22Rv1 (cell line): ENCODE measurements around the gene RUBCNL.

Experiments used
- ZFX ChIP-seq: fragments of 450-650 bp; IDR thresholded peaks from 2 replicates; pipeline ENCODE4 v1.6.1; 2017; ENCODE audit warnings: antibody characterized with exemption, borderline replicate concordance
- TF ChIP-seq, protein P1 (sequence below): fragments of 450-650 bp; IDR thresholded peaks from 2 replicates; pipeline ENCODE4 v1.5.1; 2017; ENCODE audit warnings: mild to moderate bottlenecking

DNA sequence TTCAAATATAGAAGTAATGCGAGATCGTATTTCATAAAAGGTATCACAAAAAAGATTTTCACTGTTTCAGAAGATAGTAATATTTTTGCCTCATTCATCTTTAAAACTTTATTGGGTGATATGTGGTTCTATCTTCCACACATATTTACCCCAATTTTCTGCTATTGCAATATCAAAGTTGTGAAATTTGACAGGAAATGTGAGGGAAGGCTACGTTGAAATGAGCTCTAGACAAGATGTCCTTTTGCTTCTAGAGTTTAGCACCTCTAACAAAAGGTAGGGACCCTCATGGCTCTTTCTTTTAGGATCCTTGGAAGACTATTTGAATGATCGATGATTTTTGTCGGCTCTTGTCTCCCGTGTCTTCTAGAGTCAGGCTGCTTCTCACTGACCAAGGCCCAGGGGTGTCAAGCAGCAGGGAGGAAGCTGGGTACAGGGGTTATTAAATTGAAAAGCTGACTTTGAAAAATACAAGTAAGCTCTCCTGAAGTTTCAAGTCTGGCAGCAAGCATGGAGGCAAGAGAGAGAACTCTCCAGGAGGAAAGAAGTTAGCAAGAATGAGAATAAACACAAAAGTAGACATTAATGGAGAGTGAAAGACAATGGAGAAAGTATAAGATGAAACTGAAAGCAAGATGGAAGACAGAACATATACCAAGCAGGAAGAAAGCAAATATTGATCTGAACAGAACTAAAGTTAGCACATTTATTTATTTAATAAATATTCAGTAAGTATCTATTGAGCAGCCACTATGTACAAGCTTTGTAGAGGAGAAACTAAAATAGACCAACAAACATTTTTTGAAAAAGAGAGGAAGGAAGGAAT, 73.4 kb downstream of the RUBCNL start:
- TF ChIP-seq, protein P1, sequence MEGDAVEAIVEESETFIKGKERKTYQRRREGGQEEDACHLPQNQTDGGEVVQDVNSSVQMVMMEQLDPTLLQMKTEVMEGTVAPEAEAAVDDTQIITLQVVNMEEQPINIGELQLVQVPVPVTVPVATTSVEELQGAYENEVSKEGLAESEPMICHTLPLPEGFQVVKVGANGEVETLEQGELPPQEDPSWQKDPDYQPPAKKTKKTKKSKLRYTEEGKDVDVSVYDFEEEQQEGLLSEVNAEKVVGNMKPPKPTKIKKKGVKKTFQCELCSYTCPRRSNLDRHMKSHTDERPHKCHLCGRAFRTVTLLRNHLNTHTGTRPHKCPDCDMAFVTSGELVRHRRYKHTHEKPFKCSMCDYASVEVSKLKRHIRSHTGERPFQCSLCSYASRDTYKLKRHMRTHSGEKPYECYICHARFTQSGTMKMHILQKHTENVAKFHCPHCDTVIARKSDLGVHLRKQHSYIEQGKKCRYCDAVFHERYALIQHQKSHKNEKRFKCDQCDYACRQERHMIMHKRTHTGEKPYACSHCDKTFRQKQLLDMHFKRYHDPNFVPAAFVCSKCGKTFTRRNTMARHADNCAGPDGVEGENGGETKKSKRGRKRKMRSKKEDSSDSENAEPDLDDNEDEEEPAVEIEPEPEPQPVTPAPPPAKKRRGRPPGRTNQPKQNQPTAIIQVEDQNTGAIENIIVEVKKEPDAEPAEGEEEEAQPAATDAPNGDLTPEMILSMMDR = no peak
- no peak for TF ChIP-seq ZFX
